Measurements from ENCODE around the gene RNU6-9.

RNU6-9 gene

DNA sequence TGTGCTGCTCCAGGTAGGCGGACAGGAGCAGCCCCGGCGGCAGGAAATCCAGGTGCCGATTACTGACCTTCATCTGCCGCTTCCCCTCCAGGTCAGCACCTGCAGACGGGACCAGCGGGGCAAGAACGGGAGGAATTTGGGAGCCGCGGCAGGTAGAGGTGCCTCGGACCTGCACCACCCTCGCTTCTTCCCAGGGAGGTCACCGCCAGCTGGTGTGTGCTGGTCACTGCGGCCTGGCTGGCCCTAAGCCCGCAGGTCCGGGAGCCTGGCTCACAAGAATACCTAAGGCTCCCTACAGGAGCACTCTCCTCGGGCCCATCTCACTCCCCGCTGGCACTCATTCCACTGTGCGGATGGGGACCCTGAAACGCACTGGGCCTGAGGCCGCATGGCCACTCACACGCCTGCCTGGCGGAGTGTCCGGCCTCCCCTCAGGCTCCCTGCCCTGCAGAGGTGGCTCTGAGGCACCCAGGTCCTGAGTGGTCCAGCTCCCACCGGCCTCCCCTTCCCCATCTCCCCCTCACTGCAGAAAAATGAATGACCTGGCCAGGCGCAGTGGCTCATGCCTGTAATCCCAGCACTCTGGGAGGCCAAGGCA lies 4.3 kb downstream of the RNU6-9 start:
- DNase-seq (ENCODE audit: low read depth, low spot score), result no peak

DNA sequence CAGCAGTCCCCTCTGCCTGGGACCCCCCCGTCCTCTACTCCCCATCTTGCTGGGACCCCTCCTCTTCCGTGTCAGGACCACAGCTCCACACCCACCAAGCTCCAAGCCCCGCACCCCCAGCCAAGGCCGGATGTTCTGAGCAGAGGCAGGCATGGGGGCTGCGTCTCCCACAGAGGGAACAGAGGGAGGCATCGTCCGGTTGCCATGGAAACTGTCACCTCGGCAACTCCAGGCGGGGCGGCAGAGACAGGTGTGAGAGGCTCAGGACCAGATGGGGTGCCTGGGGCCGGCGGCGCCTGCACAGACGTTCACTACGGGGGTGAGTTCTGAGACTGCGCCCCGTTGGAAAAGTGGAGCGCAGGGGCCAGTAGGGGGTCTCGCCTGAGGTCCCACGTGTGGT lies 5.4 kb downstream of the RNU6-9 start:
- no peak for DNase-seq (ENCODE audit: low read depth, low spot score)

DNA sequence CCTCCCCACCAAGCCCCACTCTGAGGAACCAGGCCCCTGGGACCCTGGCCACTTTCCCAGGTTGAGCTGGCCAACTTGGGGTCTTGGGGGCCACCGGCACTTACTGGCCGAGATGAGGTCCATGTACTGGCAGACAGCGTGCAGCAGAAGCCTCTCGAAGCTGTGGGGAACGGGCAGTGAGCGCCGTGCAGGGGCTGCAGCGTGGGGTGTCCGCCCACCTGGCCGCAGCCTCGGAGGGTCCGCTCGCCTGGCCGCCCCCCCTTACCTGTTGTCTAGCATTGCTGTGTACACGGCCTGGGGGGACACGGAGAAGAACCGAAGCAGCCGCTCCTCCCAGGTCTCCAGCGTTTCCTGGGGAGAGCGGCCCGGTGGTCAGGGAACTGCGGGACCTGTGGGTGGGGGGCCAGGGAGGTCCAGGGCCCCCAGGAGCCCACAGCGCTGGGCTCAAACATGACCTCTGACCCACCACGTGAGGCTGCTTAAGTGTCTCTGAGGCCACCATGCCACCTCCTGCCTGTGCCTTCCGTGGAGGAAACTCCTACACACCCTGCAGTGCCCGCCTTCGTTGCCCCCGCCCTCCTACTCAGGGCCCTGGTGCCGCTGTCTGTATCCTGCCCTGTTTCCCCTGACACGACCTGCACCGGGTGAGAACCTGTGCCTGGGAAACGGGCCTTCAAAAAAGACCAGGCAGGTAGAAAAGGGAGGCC lies 6.2 kb downstream of the RNU6-9 start:
- DNase-seq (ENCODE audit: low read depth, low spot score), result no peak

DNA sequence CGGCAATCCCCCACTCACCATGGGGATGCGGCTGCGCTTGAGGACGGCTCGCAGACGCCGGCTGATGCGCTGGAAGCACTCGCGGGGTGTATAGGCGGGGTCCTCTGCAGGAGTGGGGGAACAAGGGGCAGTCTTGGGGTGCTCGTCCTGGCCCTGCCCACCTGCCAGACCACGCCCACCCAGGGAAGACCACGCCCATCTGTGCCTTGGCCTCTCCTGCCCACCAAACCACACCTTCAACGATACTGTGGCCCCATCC lies 6.7 kb downstream of the RNU6-9 start:
- DNase-seq (ENCODE audit: low read depth, low spot score), result no peak

DNA sequence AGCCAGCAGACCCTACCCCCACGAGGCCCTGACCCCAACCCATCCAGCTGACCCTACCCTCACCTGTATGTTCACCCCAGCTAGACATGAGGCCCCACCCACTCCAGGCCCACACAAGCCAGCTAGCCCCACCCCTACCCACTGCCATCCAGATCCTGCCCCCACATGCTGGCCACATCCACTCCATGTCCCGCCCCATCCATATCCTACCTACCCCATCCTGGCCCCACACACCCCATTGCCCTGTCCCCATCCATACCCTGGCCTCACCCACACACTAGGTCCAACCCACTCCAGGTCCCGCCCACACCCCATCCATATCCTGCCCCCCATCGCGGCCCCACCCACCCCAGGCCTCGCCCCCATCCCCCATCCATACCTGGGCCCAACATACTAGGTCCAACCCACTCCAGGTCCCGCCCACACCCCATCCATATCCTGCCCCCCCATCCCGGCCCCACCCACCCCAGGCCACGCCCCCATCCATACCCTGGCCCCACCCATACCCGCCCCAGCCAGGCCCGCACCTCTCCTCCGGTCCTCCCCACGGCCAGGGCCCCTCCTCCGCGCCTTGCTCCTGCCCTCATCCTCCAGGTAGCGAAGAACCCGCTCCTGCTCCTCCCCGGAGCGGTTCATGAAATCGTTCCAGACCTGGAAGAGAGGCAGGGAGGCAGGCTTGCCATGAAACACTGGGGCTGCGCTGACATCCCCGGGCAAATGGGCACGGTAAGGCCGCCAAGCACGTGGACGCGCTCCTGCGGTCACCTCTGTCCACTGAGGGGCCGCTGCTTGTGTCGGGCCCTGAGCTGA lies 7.2 kb downstream of the RNU6-9 start:
- no peak for DNase-seq (ENCODE audit: low read depth, low spot score)

DNA sequence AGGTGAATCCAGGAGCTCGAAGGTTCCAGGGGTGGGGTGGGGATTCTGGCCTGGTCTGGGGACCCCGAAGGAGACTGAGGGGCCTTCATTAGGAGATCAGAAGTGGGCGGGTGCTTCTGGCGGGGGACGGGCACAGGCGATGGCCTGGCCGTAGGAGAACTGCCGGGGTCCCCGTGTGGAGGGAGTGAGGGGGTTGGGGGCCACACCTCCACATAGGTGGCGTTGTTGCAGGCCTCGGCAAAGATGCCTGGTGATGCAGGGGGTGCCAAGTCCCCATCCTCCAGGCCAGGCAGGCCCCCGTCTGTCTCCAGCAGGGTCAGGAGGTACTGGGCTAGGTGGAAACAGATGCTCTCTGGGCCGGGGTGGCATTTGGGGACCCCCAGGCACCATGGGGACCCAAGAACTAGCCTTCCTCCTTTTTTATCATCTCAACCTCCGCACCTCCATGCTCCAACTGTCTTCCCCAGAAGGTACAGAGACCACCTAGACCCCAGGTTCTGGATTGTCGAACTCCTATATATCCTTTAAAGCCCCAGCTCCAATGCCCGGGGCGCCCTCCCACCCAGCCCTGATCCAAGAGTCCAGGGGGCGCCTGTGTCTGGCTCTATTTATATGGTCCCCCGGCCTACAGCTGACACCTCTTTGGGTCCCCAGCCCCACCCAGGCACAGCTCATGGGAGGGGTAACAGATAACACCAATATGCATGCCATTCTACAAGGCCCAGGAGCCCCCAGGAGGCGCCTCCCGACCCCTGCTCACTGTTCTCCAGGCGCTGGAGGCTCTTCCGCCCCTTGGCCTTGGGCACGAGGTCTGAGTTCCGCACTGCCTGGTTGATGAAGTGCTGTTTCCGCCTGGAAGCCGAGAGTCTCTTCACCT lies 8.2 kb downstream of the RNU6-9 start:
- no peak for DNase-seq (ENCODE audit: low read depth, low spot score)

DNA sequence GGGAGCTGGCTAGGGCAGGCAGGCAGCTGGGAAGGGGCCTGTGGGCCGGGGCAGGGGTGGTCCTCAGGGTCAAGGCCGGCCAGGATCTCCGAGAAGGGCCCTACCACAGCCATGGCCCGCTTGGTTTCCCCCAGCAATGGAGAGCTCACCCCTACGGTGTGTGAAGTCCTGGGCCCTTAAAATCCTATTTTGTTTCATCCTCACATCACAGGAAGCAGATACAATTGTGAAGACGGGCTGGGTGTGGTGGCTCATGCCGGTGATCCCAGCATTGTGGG lies 8.7 kb downstream of the RNU6-9 start:
- no peak for DNase-seq (ENCODE audit: low read depth, low spot score)

DNA sequence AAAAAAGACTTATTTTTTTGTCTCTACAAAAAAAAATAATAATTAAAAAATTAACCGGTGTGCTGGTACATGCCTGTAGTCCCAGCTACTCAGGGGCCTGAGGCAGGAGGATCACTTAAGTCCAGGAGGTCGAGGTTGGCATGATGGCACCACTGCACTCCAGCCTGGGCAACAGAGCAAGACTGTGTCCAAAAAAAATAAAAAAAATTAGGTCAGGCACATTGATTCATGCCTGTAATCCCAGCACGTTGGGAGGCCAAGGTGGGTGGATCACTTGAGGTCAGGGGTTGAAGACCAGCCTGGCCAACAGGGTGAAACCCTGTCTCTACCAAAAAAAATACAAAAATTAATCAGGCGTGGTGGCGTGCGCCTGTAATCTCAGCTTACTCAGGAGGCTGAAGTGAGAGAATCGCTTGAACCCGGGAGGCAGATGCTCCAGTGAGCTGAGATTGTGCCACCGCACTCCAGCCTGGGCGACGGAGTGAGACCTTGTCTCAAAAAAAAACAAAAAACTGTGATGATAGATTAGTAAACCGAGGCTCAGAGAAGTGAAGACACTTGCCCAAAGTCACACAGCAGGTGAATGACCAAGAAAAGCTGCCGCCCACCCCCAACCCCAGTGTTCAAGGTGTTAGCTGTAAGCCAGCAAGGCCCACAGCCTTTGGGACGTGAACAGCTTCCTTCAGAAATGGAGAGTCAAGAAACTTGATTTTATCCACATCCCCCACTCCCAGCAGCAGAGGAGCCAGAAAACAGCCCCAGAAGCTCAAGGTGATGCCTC lies 9.4 kb downstream of the RNU6-9 start:
- no peak for DNase-seq (ENCODE audit: low read depth, low spot score)

DNA sequence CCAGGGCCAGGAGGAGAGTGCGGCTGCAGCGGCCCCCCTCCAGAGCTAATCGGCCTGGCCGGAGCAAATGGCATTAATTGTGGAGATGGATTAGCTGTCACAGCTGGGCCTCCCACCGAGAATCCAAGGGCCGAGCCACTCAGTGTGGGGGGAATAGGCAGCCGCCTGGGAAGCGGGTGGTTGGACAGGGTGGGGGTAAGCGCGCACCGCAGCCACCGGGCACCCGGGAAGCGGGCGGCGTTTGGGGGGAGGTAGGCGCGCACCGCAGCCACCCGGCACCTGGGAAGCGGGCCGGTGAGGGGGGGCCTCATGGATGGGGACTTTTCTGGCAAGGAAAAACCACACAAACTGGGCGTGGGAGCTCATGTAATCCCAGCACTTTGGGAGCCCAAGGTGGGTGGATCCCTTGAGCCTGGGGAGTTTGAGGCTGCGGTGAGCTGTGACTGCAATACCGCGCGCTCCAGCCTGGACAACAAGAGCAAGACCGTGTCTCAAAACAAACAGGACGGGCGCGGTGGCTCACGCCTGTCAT lies 10.0 kb downstream of the RNU6-9 start:
- DNase-seq (ENCODE audit: low read depth, low spot score), result no peak

DNA sequence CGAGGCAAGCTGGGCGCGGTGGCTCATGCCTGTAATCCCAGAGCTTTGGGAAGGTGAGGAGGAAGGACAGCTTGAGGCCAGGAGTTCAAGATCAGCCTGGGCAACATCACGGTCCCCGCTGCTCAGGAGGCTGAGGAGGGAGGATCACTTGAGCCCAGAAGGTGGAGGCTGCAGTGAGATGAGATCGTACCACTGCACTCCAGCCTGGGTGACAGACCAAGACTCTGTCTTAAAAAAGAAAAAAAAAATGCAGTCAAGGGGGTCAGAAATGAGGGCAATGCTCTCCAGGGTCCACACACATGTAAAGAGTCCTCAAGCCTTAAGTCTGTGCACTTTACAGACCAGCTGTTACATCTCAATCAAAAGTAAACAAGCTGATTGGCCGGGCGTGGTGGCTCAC lies 11.3 kb downstream of the RNU6-9 start:
- DNase-seq (ENCODE audit: low read depth, low spot score), result no peak

DNA sequence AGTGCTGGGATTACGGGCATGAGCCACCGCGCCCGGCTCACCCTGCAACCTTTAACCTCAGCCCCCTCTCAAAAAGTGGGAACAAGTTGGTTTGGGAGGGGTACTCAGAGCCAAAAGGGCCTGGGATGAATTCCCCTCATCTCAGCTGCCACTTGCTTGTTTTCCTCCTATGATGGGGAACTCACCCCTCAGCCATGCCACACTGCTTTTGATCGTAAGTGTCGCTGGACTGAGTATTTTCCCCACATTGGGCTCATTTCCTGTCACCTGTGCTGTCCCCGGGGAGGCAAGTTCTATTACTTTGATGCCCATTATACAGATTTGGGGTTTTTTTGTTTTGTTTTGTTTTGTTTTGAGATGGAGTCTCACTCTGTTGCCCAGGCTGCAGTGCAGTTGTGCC lies 13.2 kb downstream of the RNU6-9 start:
- no peak for DNase-seq (ENCODE audit: low read depth, low spot score)

DNA sequence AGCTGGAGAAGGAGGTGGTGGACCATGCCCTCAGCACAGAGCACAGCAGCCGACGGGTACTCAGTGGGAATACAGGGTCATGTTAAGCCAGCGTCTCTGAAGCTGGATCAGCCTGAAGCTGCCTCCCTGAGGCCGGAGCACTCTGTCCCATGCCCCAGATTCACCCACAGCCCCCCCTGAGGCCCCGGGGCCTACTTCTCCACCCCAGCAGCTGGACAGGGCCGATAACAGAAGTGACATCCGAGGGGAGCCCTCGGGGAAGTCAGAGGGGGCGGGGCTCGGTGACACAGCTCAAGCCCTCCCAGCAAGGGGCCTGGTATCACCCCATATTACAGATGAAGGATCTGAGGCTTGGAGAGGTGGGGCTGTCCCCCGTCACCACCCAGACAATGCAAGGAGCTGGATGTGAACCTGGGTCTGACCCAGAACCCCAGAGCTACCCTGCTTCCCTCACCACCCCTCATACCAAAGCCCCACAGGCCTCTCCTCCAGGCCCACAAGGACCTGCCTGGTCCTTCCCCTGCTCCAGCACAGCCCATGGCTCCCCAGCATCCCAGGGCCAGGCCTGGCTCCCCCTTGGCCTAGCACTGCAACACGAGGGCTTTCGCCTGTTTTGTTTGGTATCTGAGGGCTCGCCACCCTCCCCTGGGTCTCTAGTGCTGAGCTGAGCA lies 14.0 kb downstream of the RNU6-9 start:
- no peak for DNase-seq (ENCODE audit: low read depth, low spot score)

DNA sequence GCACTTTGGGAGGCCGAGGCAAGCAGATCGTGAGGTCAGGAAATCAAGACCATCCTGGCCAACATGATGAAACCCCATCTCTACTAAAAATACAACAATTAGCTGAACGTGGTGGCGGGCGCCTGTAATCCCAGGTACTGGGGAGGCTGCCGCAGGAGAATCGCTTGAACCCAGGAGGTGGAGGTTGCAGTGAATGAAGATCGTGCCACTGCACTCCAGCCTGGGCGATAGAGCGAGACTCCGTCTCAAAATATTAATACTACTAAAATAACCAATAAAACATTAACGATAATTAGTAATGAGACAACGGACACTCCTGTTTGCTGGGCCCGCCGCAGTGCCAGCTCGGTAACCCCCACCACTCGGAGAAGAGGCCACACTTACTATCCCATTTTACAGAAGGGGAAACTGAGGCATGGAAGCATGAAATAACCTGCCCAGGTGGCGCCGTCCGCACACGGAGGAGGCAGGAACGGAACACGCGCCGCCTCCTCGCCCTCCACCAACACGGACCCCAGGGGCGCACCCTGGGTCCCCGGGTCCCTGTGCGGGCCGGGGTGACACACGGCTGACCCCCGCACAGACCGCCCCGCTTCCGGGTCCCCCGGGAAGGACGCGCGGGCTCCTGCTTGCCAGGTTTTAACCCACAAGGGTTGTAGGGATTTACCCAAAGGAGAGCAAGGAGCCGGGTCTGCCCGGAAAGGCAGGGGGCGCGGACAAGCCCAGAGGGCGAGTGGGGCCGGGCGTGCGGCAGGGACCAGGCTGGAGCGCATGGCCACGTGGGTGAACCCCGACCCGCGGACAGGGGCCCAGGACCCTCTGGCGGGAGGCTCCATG lies 18.1 kb downstream of the RNU6-9 start:
- DNase-seq (ENCODE audit: low read depth, low spot score), result no peak

DNA sequence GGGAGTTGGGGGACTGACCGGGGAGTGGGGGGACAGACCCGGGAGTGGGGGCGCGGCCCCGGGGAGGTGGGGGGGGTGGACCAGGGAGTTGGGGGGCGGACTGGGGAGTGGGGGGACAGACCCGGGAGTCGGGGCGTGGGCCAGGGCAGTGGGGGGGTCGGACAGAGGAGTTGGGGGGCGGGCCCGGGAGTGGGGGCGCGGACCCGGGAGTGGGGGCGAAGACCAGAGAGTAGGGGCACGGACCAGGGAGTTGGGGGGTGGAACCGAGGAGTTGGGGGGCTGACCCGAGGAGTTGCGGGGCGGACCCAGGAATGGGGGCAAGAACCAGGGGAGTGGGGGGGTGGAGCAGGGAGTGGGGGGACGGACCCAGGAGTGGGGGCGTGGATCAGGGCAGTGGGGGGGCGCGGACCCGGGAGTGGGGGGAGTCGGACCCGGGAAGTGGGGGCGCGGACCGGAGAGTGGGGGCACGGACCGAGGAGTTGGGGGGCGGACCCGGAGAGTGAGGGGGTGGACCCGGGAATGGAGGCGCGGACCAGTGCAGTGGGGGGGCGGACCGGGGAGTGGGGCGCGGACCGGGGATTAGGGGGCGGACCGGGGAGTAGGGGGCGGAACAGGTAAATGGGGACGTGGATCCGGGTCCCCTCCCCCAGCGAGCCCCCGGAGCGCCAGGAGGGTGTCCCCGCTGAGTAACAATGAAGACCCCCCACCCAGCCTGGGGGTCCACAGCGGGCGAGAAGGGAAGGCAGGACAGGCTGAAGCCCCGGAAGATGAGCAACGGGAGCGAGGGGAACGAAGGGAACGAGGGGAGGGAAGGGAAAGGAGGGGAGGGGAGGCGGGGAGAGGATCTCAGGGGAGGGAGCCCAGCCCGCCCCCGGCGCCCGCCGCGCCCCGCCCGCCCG lies 19.1 kb downstream of the RNU6-9 start:
- DNase-seq (ENCODE audit: low read depth, low spot score), result no peak

DNA sequence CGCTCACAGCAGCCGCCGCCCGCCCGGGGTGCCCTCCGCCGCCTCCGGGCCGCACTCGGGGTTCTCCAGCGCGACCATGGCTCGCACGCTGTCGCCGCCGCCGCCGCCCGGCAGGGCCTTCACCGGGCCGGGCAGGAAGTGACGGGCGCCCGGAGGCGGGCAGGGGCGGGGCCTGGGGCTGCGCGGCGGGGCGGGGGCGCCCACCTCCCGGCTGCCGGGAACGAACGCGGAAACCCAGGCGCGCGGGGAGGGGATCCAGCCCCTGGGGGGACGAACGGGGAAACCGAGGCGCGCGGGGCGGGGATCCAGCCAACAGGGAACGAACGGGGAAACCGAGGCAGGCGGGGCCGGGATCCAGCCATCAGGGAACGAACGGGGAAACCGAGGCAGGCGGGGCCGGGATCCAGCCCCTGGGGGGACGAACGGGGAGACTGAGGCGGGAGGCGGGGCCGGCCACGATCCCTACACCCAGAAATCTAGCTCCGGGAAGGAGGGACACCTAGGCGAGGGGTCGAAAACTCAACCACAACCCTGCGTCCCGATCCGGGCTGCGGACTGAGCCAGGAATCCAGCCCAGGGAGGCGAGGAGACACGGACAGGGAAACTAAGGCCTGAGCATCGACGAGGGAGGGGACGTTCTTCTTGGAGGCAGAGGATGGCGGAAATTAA lies 19.9 kb downstream of the RNU6-9 start, which contains the start of gene R3HDM4:
R3HDM4 (minus strand) TSS at position 140 of the 669 bp plus-strand sequence; CDS start at position 78, 62 bp downstream.
- DNase-seq (ENCODE audit: low read depth, low spot score), result no peak

DNA sequence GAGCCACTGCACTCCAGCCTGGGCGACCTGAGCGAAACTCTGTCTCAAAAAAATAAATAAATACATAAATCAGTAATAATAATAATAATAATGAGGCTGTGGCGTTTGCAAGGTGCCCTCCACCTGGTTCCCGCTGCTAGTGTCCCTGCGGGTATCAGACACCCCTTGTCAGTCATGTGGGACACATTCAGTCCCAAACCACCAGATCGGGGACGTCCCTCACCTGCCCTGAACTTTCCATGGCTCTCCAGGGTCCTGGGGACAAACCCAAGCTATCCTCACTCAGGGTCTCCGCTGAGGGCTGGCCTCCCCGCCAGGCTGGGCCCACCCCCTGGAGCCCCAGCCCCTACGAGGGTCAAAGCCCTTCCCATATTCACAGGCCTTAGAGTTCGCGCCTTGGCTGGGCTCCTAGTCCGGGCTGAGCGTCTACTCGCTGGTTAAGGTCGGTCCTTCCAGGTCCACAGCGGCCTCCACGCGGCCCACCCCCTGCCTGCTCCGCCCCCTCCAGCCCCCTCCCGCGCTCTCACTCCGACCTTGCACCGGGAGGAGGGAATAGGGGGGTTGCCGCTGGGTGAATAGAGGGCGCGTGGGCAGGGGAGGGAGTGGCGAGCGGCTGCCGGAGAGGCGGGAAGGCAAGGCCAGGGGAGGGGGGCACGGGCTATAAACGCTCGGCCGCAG lies 23.5 kb downstream of the RNU6-9 start:
- no peak for DNase-seq (ENCODE audit: low read depth, low spot score)

DNA sequence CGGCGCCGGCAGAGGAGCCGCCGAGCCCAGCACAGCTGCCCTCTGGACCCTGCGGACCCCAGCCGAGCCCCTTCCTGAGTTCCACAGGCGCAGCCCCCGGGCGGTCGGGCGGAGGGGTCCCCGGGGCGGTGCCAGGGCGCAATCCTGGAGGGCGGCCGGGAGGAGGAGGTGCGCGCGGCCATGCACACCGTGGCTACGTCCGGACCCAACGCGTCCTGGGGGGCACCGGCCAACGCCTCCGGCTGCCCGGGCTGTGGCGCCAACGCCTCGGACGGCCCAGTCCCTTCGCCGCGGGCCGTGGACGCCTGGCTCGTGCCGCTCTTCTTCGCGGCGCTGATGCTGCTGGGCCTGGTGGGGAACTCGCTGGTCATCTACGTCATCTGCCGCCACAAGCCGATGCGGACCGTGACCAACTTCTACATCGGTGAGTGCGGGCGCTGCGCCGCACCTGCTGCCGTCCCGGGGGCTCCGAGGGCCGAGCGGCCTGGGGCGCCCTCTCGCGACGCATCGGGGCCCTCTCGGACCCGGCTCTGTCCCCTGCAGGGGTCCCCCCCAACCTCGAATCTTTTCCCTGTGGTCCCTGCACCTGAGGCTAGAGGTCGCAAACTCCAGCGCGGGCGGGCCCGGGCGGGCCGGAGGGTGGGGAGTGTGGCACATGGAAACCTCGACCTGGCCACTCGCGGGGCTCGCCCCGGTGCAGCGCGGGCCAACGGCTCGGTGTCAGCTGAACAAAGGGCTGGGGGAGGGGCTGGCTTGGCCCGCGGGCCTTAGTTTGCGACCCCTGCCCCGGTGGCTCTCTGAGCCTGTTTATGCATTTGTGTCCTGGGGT lies 24.3 kb downstream of the RNU6-9 start, which contains the start of gene KISS1R:
KISS1R (plus strand) TSS at position 11 of the 829 bp plus-strand sequence; CDS start at position 181, 170 bp downstream.
- no peak for DNase-seq (ENCODE audit: low read depth, low spot score)
